ENCODE data around the gene B3GNT8. TPM values are rescaled to one million over a fixed set of nuclear protein-coding genes. Genes with fewer than 3 reads are reported as not detected.
A peak's percentile ranks its signal among the peaks of the same experiment; 100 is the strongest.

Gene B3GNT8
- total and polyA plus RNA-seq, 11 donors: 5.0 to 12.6 (median 9.4) TPM

GRCh38 chr19:41424335-41425173 is 2.6 kb downstream of the B3GNT8 start:
- H3K27ac ChIP-seq: peak overlapping the region in 3 of 12 donors; percentile 10 to 29 (median 25)
- ATAC-seq (no peak), DNase-seq (peak in 1 of 5 donors; percentile 46)
- no peak for TF ChIP-seq CTCF (IDR thresholded peaks at IDR 0.05)
- TF ChIP-seq POLR2A (IDR thresholded peaks at IDR 0.05): no peak
- H3K36me3 ChIP-seq: peaks cover 0 to 66% (median 45%) of the 10 kb centered on the region in 9 donors
- intact Hi-C loops (cut with DNase I): loop anchor here in 2 of 10 donors (5.0 to 10.0 kb wide), 2 partner anchors 102 to 110 kb away; partner anchors contain the start of gene CCDC97 (in 1 of the 2)
- no peaks in the 10 kb centered on the region for H3K9me3 ChIP-seq
- 79 to 82% (median 80%) methylated on average over 16 to 21 of the region's 21 CpGs for WGBS, 4 donors
- H3K27me3 ChIP-seq: no peaks in the 10 kb centered on the region
- peak overlapping the region in 1 of 12 donors; percentile 20 for H3K4me3 ChIP-seq
- H3K4me1 ChIP-seq: peaks cover 7 to 84% (median 49%) of the 10 kb centered on the region in 12 donors

- no peaks in the 10 kb centered on the region for H3K27me3 ChIP-seq
- ATAC-seq: no peak
- peaks cover under 1 to 76% (median 39%) of the 10 kb centered on the region in 12 donors for H3K4me1 ChIP-seq
- H3K9me3 ChIP-seq: no peaks in the 10 kb centered on the region
- no peak for DNase-seq
- 85 to 88% (median 85%) methylated on average over 9 to 12 of the region's 12 CpGs for WGBS, 4 donors
- H3K36me3 ChIP-seq: peaks cover 0 to 82% (median 58%) of the 10 kb centered on the region in 9 donors
- TF ChIP-seq CTCF (IDR thresholded peaks at IDR 0.05) (no peak), POLR2A (IDR thresholded peaks at IDR 0.05) (no peak)
- peak overlapping the region in 1 of 12 donors; percentile 28 for H3K27ac ChIP-seq
- no peak overlapping the region for H3K4me3 ChIP-seq
- intact Hi-C loops (cut with DNase I): loop anchor here in 1 of 10 donors (10.0 kb wide), 1 partner anchor 108 kb away; the partner anchor contains the start of gene CCDC97
Observed at GRCh38 chr19:41422955-41423354, 4.2 kb downstream of the B3GNT8 start.

- Histone ChIP-seq H3K9me3 (no peaks in the 10 kb centered on the region), H3K36me3 (peaks cover 0 to 87% (median 62%) of the 10 kb centered on the region in 9 donors), H3K4me1 (peaks cover 0 to 71% (median 36%) of the 10 kb centered on the region in 12 donors), H3K27me3 (no peaks in the 10 kb centered on the region), H3K4me3 (no peak overlapping the region), H3K27ac (peak overlapping the region in 4 of 12 donors; percentile 14 to 90 (median 28))
- no peak for TF ChIP-seq CTCF (IDR thresholded peaks at IDR 0.05)
- no peak for TF ChIP-seq POLR2A (IDR thresholded peaks at IDR 0.05)
- intact Hi-C loops (cut with DNase I): loop anchor here in 1 of 10 donors (10.0 kb wide), 1 partner anchor 108 kb away; the partner anchor contains the start of gene CCDC97
- 58 to 75% (median 63%) methylated on average over 18 of the region's 18 CpGs for WGBS, 4 donors
- DNase-seq (peak in 1 of 5 donors; percentile 57), ATAC-seq (peak in 1 of 4 donors; percentile 12)
Observed at GRCh38 chr19:41422456-41422855, 4.7 kb downstream of the B3GNT8 start.

- DNase-seq (no peak), ATAC-seq (no peak)
- Histone ChIP-seq H3K4me1 (peaks cover 0 to 66% (median 34%) of the 10 kb centered on the region in 12 donors), H3K36me3 (peaks cover 0 to 92% (median 67%) of the 10 kb centered on the region in 9 donors), H3K9me3 (no peaks in the 10 kb centered on the region), H3K4me3 (no peak overlapping the region), H3K27me3 (no peaks in the 10 kb centered on the region), H3K27ac (peak overlapping the region in 5 of 12 donors; percentile 4 to 90 (median 23))
- WGBS, 4 donors: 86 to 93% (median 90%) methylated on average over 14 to 20 of the region's 20 CpGs
- intact Hi-C loops (cut with DNase I): loop anchor here in 1 of 10 donors (10.0 kb wide), 1 partner anchor 107 kb away; the partner anchor contains the start of gene CCDC97
- TF ChIP-seq CTCF (IDR thresholded peaks at IDR 0.05) (no peak), POLR2A (IDR thresholded peaks at IDR 0.05) (no peak)
Observed at GRCh38 chr19:41421973-41422372, 5.2 kb downstream of the B3GNT8 start.
